ENCODE results near the gene F2. TPM values are rescaled to one million over a fixed set of nuclear protein-coding genes. Genes with fewer than 3 reads are reported as not detected.

F2 gene
- total and polyA plus RNA-seq, 2 of the 13 experiments (the other 11 are each of a cell fraction or from before 2014, with no cell fraction given): 330 to 801 TPM

DNA sequence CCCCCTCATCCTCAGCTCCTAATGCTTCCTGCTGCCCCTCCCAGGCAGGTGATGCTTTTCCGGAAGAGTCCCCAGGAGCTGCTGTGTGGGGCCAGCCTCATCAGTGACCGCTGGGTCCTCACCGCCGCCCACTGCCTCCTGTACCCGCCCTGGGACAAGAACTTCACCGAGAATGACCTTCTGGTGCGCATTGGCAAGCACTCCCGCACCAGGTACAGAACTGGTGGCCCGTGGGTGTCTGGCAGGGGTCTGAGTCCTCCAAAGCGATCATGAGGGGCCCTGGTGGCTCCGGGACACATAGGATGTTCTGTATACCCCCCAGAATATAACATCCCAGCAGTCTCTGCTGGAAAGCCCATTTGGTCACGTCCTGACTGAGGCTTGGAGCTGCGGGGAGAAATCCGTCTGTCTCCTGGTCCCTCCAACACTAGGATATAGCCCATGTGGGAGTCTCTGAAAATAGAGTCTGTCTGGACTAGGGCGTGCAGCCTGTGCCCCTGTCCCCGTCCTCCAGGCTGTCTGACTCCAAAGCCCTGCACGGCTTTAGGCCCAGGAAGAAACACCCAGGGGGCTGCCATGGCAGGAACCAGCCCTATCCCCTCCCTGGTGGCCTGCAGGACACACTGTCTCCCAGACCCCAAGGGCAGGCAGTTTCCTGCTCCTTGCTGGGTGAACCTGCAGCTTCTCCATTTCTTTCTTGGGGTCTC lies 9.1 kb downstream of the F2 start (continued):
- TF ChIP-seq ZBTB21 (CRISPR knock-in tag; IDR thresholded peaks at IDR 0.05) (no peak), RBFOX2 (IDR thresholded peaks at IDR 0.05; ENCODE audit: low read depth, low read length) (peak; percentile 83), RELA (CRISPR knock-in tag; IDR thresholded peaks at IDR 0.05) (no peak), CAMTA2 (CRISPR knock-in tag; IDR thresholded peaks at IDR 0.05; ENCODE audit: borderline replicate concordance) (0 out of 2 replicates have a peak, but pooled peaks have one; percentile 30), POLR2G (IDR thresholded peaks at IDR 0.05; ENCODE audit: low read depth, low read length) (peak; percentile 59; the same call in 1 of the 2 replicates), ZNF274 (CRISPR knock-in tag; IDR thresholded peaks at IDR 0.05) (no peak), JUND (CRISPR knock-in tag; IDR thresholded peaks at IDR 0.05) (no peak), RARG (CRISPR knock-in tag; IDR thresholded peaks at IDR 0.05; ENCODE audit: low read depth) (no peak), SNAPC5 (CRISPR knock-in tag; IDR thresholded peaks at IDR 0.05; ENCODE audit: borderline replicate concordance) (no peak), ZBTB7A (CRISPR knock-in tag; IDR thresholded peaks at IDR 0.05) (no peak), SALL1 (CRISPR knock-in tag; IDR thresholded peaks at IDR 0.05) (peak; percentile 5; the same call in 1 of the 2 replicates), NFYB (CRISPR knock-in tag; IDR thresholded peaks at IDR 0.05) (no peak), POLR2AphosphoS5 (IDR thresholded peaks at IDR 0.05; ENCODE audit: low read depth, low read length) (no peak; the same call in 1 of the 2 replicates), ZNF800 (CRISPR knock-in tag; IDR thresholded peaks at IDR 0.05) (no peak), PREB (CRISPR knock-in tag; IDR thresholded peaks at IDR 0.05) (no peak), FOXP4 (CRISPR knock-in tag; IDR thresholded peaks at IDR 0.05) (no peak), MAFG (CRISPR knock-in tag; IDR thresholded peaks at IDR 0.05) (no peak), SP2 (CRISPR knock-in tag; IDR thresholded peaks at IDR 0.05) (no peak)
